Measurements from ENCODE around the gene POU5F1. TPM values are rescaled to one million over a fixed set of nuclear protein-coding genes. Genes with fewer than 3 reads are reported as not detected.
"Not testable (repeated sequence)": the region's sequence is repeated elsewhere in the genome, so short reads cannot be mapped to it uniquely, and the experiment has no call there.

The POU5F1 gene
- polyA plus RNA-seq, 1 donor from 2014 or later: not detected

DNA sequence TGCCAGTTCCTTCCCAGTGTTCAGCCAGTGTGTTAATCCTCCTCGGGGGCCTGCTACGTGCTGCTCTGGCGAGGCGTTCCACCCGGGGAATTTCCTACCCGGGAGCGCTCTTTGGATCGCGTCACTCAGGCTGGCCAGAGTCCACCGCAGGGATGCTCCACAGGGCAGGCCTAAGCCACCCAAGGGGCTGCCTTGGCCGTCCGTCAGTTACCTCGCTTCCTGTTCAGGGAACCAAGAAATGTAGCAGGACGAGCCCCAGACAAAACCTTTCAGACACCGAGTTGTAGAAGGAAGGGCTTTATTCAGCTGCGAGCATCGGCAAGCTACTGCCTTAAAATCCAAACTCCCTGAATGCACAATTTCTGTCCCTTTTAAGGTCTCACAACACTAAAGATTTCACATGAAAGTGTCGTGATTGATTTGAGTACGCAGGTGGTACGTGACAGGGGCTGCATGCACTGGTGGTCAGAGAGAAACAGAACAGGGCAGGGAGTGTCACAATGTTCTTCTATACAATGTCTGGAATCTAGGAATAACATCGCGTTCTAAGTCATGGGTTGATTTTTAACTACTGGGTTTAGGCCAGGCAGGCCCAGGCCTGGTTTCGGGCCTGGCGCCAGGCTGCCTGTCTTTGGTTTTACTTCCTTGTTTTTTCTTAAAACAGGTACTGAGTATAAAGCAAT lies 15.7 kb upstream of the POU5F1 start:
- Histone ChIP-seq H3F3A (ENCODE audit: insufficient read depth, low read length, poor library complexity, severe bottlenecking) (no peaks in the 10 kb centered on the region), H3K79me2 (replicated peaks; ENCODE audit: insufficient read depth, low read length) (no peaks in the 10 kb centered on the region), H3K27ac (ENCODE audit: low read length) (no peak overlapping the region), H3K4me2 (ENCODE audit: low read length) (no peak overlapping the region), H3K9ac (ENCODE audit: low read length) (no peak overlapping the region), H3K27me3 (ENCODE audit: insufficient read depth, low read depth, low read length) (no peaks in the 10 kb centered on the region), H3K9me3 (ENCODE audit: low read length) (no peaks in the 10 kb centered on the region), H3K4me3 (ENCODE audit: low read length) (no peak overlapping the region), H3K36me3 (ENCODE audit: insufficient read depth, low read length) (no peaks in the 10 kb centered on the region), H4K20me1 (ENCODE audit: insufficient read depth) (no peaks in the 10 kb centered on the region), H3K9me2 (ENCODE audit: insufficient read depth, low read length) (no peaks in the 10 kb centered on the region), H2AFZ (ENCODE audit: low read depth, low read length) (no peak overlapping the region)
- TF ChIP-seq MXI1 (conservative IDR thresholded peaks at IDR 0.05; ENCODE audit: poor library complexity, severe bottlenecking) (no peak), RAD21 (conservative IDR thresholded peaks at IDR 0.05) (no peak), TAF1 (IDR thresholded peaks at IDR 0.05; ENCODE audit: low read depth) (no peak), POLR2AphosphoS5 (IDR thresholded peaks at IDR 0.05) (no peak), EZH2 (IDR thresholded peaks at IDR 0.05; ENCODE audit: borderline replicate concordance, insufficient read depth, low read length, poor library complexity, severe bottlenecking) (no peak)
- TF ChIP-seq, protein P1, sequence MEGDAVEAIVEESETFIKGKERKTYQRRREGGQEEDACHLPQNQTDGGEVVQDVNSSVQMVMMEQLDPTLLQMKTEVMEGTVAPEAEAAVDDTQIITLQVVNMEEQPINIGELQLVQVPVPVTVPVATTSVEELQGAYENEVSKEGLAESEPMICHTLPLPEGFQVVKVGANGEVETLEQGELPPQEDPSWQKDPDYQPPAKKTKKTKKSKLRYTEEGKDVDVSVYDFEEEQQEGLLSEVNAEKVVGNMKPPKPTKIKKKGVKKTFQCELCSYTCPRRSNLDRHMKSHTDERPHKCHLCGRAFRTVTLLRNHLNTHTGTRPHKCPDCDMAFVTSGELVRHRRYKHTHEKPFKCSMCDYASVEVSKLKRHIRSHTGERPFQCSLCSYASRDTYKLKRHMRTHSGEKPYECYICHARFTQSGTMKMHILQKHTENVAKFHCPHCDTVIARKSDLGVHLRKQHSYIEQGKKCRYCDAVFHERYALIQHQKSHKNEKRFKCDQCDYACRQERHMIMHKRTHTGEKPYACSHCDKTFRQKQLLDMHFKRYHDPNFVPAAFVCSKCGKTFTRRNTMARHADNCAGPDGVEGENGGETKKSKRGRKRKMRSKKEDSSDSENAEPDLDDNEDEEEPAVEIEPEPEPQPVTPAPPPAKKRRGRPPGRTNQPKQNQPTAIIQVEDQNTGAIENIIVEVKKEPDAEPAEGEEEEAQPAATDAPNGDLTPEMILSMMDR (IDR thresholded peaks at IDR 0.05; ENCODE audit: poor library complexity, severe bottlenecking): no peak
- TF ChIP-seq, protein P2, sequence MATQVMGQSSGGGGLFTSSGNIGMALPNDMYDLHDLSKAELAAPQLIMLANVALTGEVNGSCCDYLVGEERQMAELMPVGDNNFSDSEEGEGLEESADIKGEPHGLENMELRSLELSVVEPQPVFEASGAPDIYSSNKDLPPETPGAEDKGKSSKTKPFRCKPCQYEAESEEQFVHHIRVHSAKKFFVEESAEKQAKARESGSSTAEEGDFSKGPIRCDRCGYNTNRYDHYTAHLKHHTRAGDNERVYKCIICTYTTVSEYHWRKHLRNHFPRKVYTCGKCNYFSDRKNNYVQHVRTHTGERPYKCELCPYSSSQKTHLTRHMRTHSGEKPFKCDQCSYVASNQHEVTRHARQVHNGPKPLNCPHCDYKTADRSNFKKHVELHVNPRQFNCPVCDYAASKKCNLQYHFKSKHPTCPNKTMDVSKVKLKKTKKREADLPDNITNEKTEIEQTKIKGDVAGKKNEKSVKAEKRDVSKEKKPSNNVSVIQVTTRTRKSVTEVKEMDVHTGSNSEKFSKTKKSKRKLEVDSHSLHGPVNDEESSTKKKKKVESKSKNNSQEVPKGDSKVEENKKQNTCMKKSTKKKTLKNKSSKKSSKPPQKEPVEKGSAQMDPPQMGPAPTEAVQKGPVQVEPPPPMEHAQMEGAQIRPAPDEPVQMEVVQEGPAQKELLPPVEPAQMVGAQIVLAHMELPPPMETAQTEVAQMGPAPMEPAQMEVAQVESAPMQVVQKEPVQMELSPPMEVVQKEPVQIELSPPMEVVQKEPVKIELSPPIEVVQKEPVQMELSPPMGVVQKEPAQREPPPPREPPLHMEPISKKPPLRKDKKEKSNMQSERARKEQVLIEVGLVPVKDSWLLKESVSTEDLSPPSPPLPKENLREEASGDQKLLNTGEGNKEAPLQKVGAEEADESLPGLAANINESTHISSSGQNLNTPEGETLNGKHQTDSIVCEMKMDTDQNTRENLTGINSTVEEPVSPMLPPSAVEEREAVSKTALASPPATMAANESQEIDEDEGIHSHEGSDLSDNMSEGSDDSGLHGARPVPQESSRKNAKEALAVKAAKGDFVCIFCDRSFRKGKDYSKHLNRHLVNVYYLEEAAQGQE (IDR thresholded peaks at IDR 0.05; ENCODE audit: borderline replicate concordance): no peak

DNA sequence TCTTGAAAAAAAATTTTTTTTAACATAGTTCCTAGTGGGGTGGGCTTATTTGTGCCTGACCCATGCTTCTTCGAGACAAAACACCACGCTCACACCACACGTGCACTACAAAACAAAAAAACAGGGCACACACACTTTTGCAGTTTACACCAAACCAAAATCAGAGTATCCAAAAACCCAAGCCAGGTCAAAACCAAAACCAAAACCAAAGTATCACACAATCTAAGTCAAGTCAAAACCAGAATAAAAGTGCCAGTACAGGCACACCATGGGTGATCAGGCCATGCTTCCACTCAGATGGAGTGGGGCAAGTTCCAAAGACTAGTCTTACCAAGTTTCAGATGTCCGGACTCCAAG lies 15.2 kb upstream of the POU5F1 start:
- not testable (repeated sequence) for H3K79me2 ChIP-seq (replicated peaks; ENCODE audit: insufficient read depth, low read length); H4K20me1 ChIP-seq (ENCODE audit: insufficient read depth); H3K4me2 ChIP-seq (ENCODE audit: low read length); H3K9ac ChIP-seq (ENCODE audit: low read length); H3K4me3 ChIP-seq (ENCODE audit: low read length); H3K9me2 ChIP-seq (ENCODE audit: insufficient read depth, low read length); H3K27ac ChIP-seq (ENCODE audit: low read length); H3K36me3 ChIP-seq (ENCODE audit: insufficient read depth, low read length); H2AFZ ChIP-seq (ENCODE audit: low read depth, low read length); H3K9me3 ChIP-seq (ENCODE audit: low read length); H3F3A ChIP-seq (ENCODE audit: insufficient read depth, low read length, poor library complexity, severe bottlenecking); H3K27me3 ChIP-seq (ENCODE audit: insufficient read depth, low read depth, low read length)

DNA sequence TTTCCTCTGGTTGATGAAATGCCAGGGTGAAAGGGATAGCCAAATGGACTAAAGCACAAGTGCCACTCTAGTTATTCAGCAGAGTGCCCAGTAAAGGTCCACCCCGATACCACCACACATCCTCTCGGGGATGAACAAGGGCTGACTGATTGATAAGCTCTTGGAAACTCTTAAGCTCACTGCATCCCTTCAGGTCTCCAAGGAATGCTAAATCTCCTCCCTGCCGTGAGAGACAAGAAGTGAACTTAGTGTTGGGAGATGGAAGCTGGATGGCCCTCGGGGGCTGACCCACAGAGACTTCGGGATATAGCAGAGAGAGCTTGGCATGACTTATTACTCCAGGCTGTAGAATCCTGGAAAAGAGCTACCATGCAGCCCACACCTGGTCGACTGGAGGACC lies 13.4 kb upstream of the POU5F1 start:
- H3K27me3 ChIP-seq (ENCODE audit: insufficient read depth, low read depth, low read length): not testable (repeated sequence)

DNA sequence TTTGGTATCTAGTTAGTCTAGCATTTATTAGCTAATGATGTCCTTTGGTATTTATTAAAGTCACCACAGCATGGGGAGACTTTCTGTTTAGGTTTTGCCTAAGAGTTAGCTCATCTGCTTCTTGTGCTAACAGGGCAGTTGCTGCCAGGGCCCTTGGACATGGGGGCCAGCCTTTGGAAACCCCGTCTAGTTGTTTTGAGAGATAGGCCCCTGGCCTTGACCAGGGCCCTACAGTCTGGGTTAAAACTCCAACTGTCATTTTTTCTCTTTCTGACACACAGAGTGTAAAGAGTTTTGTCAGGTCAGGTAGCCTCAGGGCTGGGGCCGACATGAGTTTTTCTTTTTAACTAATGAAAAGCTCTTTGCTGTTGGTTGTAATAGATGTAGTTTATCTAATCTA lies 12.8 kb upstream of the POU5F1 start:
- not testable (repeated sequence) for H2AFZ ChIP-seq (ENCODE audit: low read depth, low read length); H3K4me3 ChIP-seq (ENCODE audit: low read length); H3K27me3 ChIP-seq (ENCODE audit: insufficient read depth, low read depth, low read length); H3K36me3 ChIP-seq (ENCODE audit: insufficient read depth, low read length); H3K9me2 ChIP-seq (ENCODE audit: insufficient read depth, low read length); H4K20me1 ChIP-seq (ENCODE audit: insufficient read depth); H3K9ac ChIP-seq (ENCODE audit: low read length); H3K27ac ChIP-seq (ENCODE audit: low read length); H3K9me3 ChIP-seq (ENCODE audit: low read length); H3F3A ChIP-seq (ENCODE audit: insufficient read depth, low read length, poor library complexity, severe bottlenecking); H3K79me2 ChIP-seq (replicated peaks; ENCODE audit: insufficient read depth, low read length); H3K4me2 ChIP-seq (ENCODE audit: low read length)

More for the DNA sequence above, 13.4 kb upstream of the POU5F1 start:
- not testable (repeated sequence) for H4K20me1 ChIP-seq (ENCODE audit: insufficient read depth); H3F3A ChIP-seq (ENCODE audit: insufficient read depth, low read length, poor library complexity, severe bottlenecking); H3K9ac ChIP-seq (ENCODE audit: low read length); H3K4me2 ChIP-seq (ENCODE audit: low read length); H3K9me2 ChIP-seq (ENCODE audit: insufficient read depth, low read length); H2AFZ ChIP-seq (ENCODE audit: low read depth, low read length); H3K27ac ChIP-seq (ENCODE audit: low read length); H3K36me3 ChIP-seq (ENCODE audit: insufficient read depth, low read length); H3K4me3 ChIP-seq (ENCODE audit: low read length); H3K79me2 ChIP-seq (replicated peaks; ENCODE audit: insufficient read depth, low read length); H3K9me3 ChIP-seq (ENCODE audit: low read length)

Measured in neural cell (in vitro differentiated cells).